ENCODE results near the gene FAM120B.

FAM120B gene

DNA sequence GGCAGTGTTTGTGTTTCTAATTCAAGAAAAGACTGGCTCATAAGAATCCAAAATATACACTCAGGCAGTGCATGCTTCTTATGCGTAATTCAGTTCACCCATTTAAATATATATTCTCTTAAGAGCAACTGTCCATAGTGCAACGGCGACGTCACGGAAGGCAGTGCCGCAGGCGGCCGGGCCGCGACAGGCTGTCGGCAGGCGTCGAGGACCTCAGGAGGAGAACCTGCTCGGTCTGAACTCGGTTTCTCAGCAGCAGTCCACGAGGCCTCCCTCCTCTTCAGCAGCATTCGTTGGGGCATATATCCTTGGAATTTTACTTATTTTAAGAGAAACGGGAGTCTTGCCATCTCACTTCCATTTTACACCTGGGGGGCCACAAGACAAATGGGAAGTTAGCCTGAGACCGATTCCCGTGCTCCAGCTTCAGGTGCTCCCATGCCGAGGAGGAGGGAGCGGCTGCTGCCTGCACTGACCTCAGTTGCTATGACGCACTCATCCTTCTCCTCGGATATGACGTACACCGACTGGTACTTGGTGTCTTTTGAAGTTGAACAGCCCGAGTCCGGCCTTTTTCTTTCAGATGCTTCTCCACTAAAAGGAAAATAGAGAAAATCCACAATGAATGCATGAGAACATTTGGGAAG lies 23.9 kb upstream of the FAM120B start:
- DNase-seq (ENCODE audit: low spot score): no peak
- TF ChIP-seq, protein P1, sequence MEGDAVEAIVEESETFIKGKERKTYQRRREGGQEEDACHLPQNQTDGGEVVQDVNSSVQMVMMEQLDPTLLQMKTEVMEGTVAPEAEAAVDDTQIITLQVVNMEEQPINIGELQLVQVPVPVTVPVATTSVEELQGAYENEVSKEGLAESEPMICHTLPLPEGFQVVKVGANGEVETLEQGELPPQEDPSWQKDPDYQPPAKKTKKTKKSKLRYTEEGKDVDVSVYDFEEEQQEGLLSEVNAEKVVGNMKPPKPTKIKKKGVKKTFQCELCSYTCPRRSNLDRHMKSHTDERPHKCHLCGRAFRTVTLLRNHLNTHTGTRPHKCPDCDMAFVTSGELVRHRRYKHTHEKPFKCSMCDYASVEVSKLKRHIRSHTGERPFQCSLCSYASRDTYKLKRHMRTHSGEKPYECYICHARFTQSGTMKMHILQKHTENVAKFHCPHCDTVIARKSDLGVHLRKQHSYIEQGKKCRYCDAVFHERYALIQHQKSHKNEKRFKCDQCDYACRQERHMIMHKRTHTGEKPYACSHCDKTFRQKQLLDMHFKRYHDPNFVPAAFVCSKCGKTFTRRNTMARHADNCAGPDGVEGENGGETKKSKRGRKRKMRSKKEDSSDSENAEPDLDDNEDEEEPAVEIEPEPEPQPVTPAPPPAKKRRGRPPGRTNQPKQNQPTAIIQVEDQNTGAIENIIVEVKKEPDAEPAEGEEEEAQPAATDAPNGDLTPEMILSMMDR (conservative IDR thresholded peaks at IDR 0.05; ENCODE audit: low read depth): no peak
- POLR2A ChIA-PET (ENCODE audit: low non-redundant PET): no interaction called here
- peak overlapping the region; percentile 1; the same call in 1 of the 2 replicates for H3K27ac ChIP-seq
- CTCF ChIA-PET: interaction anchor here (0.6 kb wide), 1 partner anchor 13 kb away, joined by 3 read pairs; no protein-coding TSS in a partner anchor

GRCh38 chr6:170283212-170284081 lies 23.1 kb upstream of the FAM120B start:
- no peak for DNase-seq (ENCODE audit: low spot score)
- ChIA-PET POLR2A (ENCODE audit: low non-redundant PET) (no interaction called here), CTCF (no interaction called here)
- TF ChIP-seq, protein P1 (conservative IDR thresholded peaks at IDR 0.05; ENCODE audit: low read depth): no peak
- H3K27ac ChIP-seq: peak overlapping the region; percentile 1; the same call in 1 of the 2 replicates

GRCh38 chr6:170284126-170284773 lies 22.3 kb upstream of the FAM120B start:
- peak overlapping the region; percentile 31; the same call in 1 of the 2 replicates for H3K27ac ChIP-seq
- TF ChIP-seq, protein P1 (conservative IDR thresholded peaks at IDR 0.05; ENCODE audit: low read depth): no peak
- POLR2A ChIA-PET (ENCODE audit: low non-redundant PET): no interaction called here
- no peak for DNase-seq (ENCODE audit: low spot score)
- CTCF ChIA-PET: no interaction called here

- TF ChIP-seq, protein P1 (conservative IDR thresholded peaks at IDR 0.05; ENCODE audit: low read depth): no peak
- POLR2A ChIA-PET (ENCODE audit: low non-redundant PET): no interaction called here
- H3K27ac ChIP-seq: peak overlapping the region; percentile 31; the same call in 1 of the 2 replicates
- DNase-seq (ENCODE audit: low spot score): no peak
- CTCF ChIA-PET: no interaction called here
Measured at GRCh38 chr6:170284866-170285469, 21.6 kb upstream of the FAM120B start.

DNA sequence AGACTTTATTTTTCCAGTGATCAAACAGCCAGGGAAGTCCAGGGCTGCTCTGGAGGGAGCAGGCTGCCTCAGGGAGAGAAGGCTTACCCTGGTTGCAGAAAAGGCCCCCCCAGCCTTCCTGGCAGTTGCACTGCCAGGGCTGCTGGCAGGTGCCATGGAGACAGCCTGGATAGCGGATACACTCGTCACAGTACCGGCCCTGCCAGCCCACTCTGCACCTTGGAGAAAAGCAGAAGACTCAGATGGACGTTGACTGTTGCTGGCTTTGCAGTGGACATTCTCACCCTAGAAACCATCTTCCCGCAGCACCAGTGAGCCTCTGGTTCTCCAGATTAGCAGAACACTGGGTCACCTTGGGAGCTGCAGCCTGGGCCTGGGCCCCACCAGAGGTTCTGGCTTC lies 21.1 kb upstream of the FAM120B start:
- TF ChIP-seq, protein P1 (conservative IDR thresholded peaks at IDR 0.05; ENCODE audit: low read depth): no peak
- CTCF ChIA-PET: no interaction called here
- no peak for DNase-seq (ENCODE audit: low spot score)
- POLR2A ChIA-PET (ENCODE audit: low non-redundant PET): no interaction called here
- peak overlapping the region; percentile 31; the same call in 1 of the 2 replicates for H3K27ac ChIP-seq

Measured in RWPE1 (cell line).